GM18520 (cell line): Measurements from ENCODE around the gene PDE8A.
"Not testable (repeated sequence)": the region's sequence is repeated elsewhere in the genome, so short reads cannot be mapped to it uniquely, and the experiment has no call there.

Experiments used
- ATAC-seq: cut with Tn5 transposase; IDR thresholded peaks from one replicate; pipeline ENCODE4 v1.9.1; 2021; ENCODE audit not compliant: unreplicated experiment

PDE8A gene

GRCh38 chr15:85164841-85165466, 183.3 kb downstream of the PDE8A start:
- ATAC-seq = no peak

GRCh38 chr15:85167568-85167967, 185.9 kb downstream of the PDE8A start:
- no peak for ATAC-seq

DNA sequence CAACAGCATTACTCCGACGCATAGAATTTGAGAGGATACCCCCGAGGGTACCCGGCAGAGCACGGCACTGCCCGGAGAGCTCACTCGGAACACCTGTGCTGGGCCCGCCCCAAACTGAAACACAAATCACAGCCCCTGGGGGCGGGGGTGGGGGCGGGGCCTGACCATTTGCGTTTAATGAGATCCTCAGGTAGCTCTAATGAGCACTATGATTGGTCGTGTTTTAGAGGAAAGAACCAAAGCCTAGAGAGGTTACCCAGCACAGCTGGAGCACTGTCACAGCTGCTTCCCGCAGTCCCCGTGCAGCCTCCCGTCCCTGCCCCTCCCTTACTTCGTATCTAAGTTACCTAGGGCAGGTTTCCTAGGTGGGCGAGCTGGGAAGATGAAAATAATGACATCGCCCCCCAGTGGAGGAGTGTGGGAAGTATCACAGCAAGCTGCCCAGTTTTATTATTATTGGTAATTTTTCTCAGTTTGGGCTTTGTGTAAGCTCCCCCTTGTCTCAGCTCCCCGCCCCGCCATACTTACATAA, 187.1 kb downstream of the PDE8A start:
- no peak for ATAC-seq

- ATAC-seq = no peak
Measured at GRCh38 chr15:85171736-85172135, 190.1 kb downstream of the PDE8A start.

- no peak for ATAC-seq
Measured at GRCh38 chr15:85172846-85173490, 191.3 kb downstream of the PDE8A start.

DNA sequence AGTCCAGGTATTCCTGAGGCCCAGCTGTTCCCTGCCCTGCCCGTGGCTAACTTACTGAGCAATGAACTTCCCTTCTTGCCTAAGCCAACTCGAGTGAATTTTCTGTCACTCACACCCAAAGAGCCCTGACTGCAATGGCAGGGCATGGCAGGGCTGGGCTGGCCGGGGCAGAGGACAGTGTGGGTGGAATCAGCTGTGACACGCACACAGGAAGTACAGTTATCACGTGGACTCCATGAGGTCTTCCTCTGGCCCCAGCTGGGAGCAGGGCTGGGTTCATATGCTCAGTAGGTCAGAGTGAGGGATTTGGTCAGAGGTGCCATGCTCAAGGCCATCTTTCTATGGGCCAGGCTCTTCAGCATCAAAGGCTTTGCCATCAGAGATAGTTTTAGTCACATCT, 192.0 kb downstream of the PDE8A start:
- not testable (repeated sequence) for ATAC-seq

GRCh38 chr15:85174521-85174920, 192.9 kb downstream of the PDE8A start:
- no peak for ATAC-seq

DNA sequence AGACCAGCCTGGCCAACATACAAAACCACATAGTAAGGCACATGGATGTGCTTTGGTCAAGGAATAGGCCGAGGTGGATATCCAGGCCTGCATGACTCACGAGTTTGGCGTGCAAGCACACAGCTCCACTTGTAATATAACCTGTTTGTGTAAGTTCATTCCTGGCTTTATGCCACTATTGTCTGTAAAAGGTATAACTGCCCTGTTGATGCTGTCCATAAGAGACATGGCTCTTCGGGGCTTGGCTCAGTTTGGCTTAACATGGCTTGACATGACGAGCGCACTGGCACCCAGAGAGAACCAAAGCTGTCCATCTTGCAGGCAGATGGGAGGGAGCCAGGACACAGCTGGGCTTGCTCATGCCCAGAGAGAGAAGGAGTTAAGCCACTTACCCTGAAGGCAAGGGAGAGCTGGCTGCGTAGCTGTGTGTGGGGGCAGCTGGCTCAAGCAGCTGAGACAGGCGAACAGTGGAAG, 195.4 kb downstream of the PDE8A start:
- not testable (repeated sequence) for ATAC-seq

- no peak for ATAC-seq
Measured at GRCh38 chr15:85178308-85178707, 196.7 kb downstream of the PDE8A start.

- no peak for ATAC-seq
Measured at GRCh38 chr15:85179700-85180099, 198.0 kb downstream of the PDE8A start.

DNA sequence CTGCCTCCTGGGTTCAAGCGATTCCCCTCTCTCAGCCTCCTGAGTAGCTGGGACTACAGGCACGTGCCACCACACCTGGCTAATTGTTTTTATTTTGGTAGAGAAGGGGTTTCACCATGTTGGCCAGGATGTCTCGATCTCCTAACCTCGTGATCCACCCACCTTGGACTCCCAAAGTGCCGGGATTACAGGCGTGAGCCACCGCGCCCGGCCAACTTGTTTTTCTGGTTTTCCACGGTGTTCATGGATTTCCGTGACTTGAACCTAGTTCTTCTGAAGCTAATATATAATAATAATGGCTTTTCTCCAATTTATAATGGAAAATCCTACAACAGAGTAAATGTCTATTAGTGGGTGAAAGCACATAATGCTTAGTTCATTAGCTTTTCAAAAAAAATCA, 203.7 kb downstream of the PDE8A start:
- not testable (repeated sequence) for ATAC-seq

GRCh38 chr15:85188171-85188577, 206.5 kb downstream of the PDE8A start:
- ATAC-seq = not testable (repeated sequence)
